H1 (cell line): ENCODE results near the gene SVIL. TPM values are rescaled to one million over a fixed set of nuclear protein-coding genes. Genes with fewer than 3 reads are reported as not detected.

Source experiments
- CTCF ChIA-PET: fragments of 300-600 bp; sonication (Branson Sonifier 250); formaldehyde crosslinking; loops from one replicate; lab custom pipeline; 2021; ENCODE audit not compliant: partially characterized antibody; lab: Charles Lee
- POLR2A ChIA-PET: fragments of 300-600 bp; sonication (Branson Sonifier 250); formaldehyde crosslinking; loops from one replicate; lab custom pipeline; 2021; ENCODE audit warnings: inconsistent platforms; ENCODE audit not compliant: partially characterized antibody; lab: Charles Lee
- DNase-seq, 2 experiments: peaks; one replicate each; pipeline versions ENCODE4 v3.0.0 to v3.0.0-alpha.2; 2010 to 2022; ENCODE audit warnings: low spot score in 2 of 2, low read depth in 1 of 2, mixed read lengths in 1 of 2
- FAIRE-seq: peaks from 2 replicates; lab custom pipeline; 2011; peaks lifted over from hg19 to GRCh38; lab: Jason Lieb, UNC
- H2AFZ ChIP-seq: 2 replicates; pipeline ENCODE4 v1.8.1; 2012; ENCODE audit warnings: low read length, inconsistent platforms
- H2AK5ac ChIP-seq: 2 replicates; pipeline ENCODE4 v1.6.1; 2013; ENCODE audit warnings: low read depth, low read length
- H2BK120ac ChIP-seq: replicated peaks from 2 replicates; pipeline ENCODE3; 2013; ENCODE audit warnings: low read depth, low read length, inconsistent platforms
- H2BK12ac ChIP-seq: 2 replicates; pipeline ENCODE4 v1.6.1; 2013; ENCODE audit warnings: low read depth, low read length
- H2BK15ac ChIP-seq: 2 replicates; pipeline ENCODE4 v1.6.1; 2013; ENCODE audit warnings: low read length
- H2BK20ac ChIP-seq: 2 replicates; pipeline ENCODE4 v1.6.1; 2013; ENCODE audit warnings: low read length
- H2BK5ac ChIP-seq: 2 replicates; pipeline ENCODE4 v1.6.1; 2013; ENCODE audit warnings: low read depth, low read length
- H3K14ac ChIP-seq: 2 replicates; pipeline ENCODE4 v1.6.1; 2013; ENCODE audit warnings: inconsistent platforms; ENCODE audit not compliant: insufficient read length
- H3K18ac ChIP-seq: 2 replicates; pipeline ENCODE4 v1.6.1; 2013; ENCODE audit warnings: low read length; ENCODE audit errors: extremely low read depth
- H3K23ac ChIP-seq: 2 replicates; pipeline ENCODE4 v1.6.1; 2013; ENCODE audit warnings: inconsistent platforms; ENCODE audit not compliant: insufficient read length
- H3K23me2 ChIP-seq: 2 replicates; pipeline ENCODE4 v1.6.1; 2013; ENCODE audit warnings: low read depth, low read length
- H3K27ac ChIP-seq: 2 replicates; pipeline ENCODE4 v1.6.1; 2011; ENCODE audit warnings: low read depth, low read length, inconsistent platforms
- H3K27me3 ChIP-seq, 4 experiments: replicated peaks in 1 of 4; 1 replicate in 1 of 4; 2 replicates in 3 of 4; pipeline versions ENCODE4 v1.6.1 to v1.8.1; 2011 to 2013; ENCODE audit warnings: low read length in 3 of 4, mild to moderate bottlenecking in 3 of 4, inconsistent platforms in 2 of 4, mixed read lengths in 2 of 4, moderate library complexity in 1 of 4; ENCODE audit not compliant: control insufficient read depth in 3 of 4, insufficient read depth in 3 of 4; ENCODE audit errors: extremely low read depth in 1 of 4
- H3K36me3 ChIP-seq, 4 experiments: 2 replicates each; pipeline versions ENCODE4 v1.6.1 to v1.8.1; 2011 to 2013; ENCODE audit warnings: mild to moderate bottlenecking in 4 of 4, low read length in 3 of 4, moderate library complexity in 2 of 4, control low read depth in 1 of 4, inconsistent platforms in 1 of 4; ENCODE audit not compliant: insufficient read depth in 4 of 4, control insufficient read depth in 2 of 4
- H3K4ac ChIP-seq: replicated peaks from 2 replicates; pipeline ENCODE3; 2013; ENCODE audit warnings: low read length, low read depth, mixed read lengths, inconsistent platforms; ENCODE audit not compliant: insufficient read length
- H3K4me1 ChIP-seq, 4 experiments: replicated peaks in 1 of 4; 1 replicate in 1 of 4; 2 replicates in 3 of 4; pipeline versions ENCODE4 v1.6.1 to v1.8.1; 2011 to 2013; ENCODE audit warnings: low read length in 3 of 4, inconsistent platforms in 2 of 4, mixed read lengths in 1 of 4; ENCODE audit not compliant: insufficient read depth in 4 of 4, control insufficient read depth in 3 of 4
- H3K4me2 ChIP-seq, 2 experiments: 2 replicates each; pipeline versions ENCODE4 v1.6.1 to v1.8.1; 2011 to 2013; ENCODE audit warnings: low read depth in 2 of 2, low read length in 2 of 2, control low read depth in 1 of 2, inconsistent platforms in 1 of 2, mild to moderate bottlenecking in 1 of 2; ENCODE audit not compliant: insufficient read depth in 1 of 2
- H3K4me3 ChIP-seq, 4 experiments: fragments of 200-600, 300-600 bp in 1 of 4; sonication (generic), shearing (Covaris generic), sonication (Bioruptor Twin) in 1 of 4; 2 replicates each; pipeline versions ENCODE4 v1.5.1 to v1.8.1; 2011 to 2016; ENCODE audit warnings: low read length in 4 of 4, low read depth in 3 of 4, control low read depth in 2 of 4, inconsistent platforms in 2 of 4, mild to moderate bottlenecking in 2 of 4, mixed read lengths in 1 of 4, moderate library complexity in 1 of 4; ENCODE audit not compliant: insufficient read depth in 2 of 4; ENCODE audit errors: extremely low read depth in 1 of 4
- H3K56ac ChIP-seq: replicated peaks from 2 replicates; pipeline ENCODE3; 2013; ENCODE audit warnings: low read depth, mild to moderate bottlenecking, mixed read lengths, low read length, inconsistent platforms; ENCODE audit not compliant: insufficient read length
- H3K79me1 ChIP-seq: 2 replicates; pipeline ENCODE4 v1.6.1; 2013; ENCODE audit warnings: low read depth, low read length, control low read depth
- H3K79me2 ChIP-seq, 2 experiments: 2 replicates each; pipeline versions ENCODE4 v1.6.1 to v1.8.1; 2012 to 2013; ENCODE audit warnings: low read length in 2 of 2, mild to moderate bottlenecking in 2 of 2, inconsistent platforms in 1 of 2; ENCODE audit not compliant: insufficient read depth in 2 of 2, control insufficient read depth in 1 of 2
- H3K9ac ChIP-seq, 4 experiments: replicated peaks in 1 of 4; 1 replicate in 1 of 4; 2 replicates in 3 of 4; pipeline versions ENCODE4 v1.6.1 to v1.8.1; 2011 to 2013; ENCODE audit warnings: low read depth in 3 of 4, low read length in 3 of 4, control low read depth in 2 of 4, mild to moderate bottlenecking in 2 of 4, moderate library complexity in 2 of 4, inconsistent platforms in 1 of 4; ENCODE audit errors: extremely low read depth in 1 of 4
- H3K9me3 ChIP-seq, 2 experiments: 2 replicates each; pipeline versions ENCODE4 v1.6.1 to v1.8.1; 2012 to 2013; ENCODE audit warnings: mild to moderate bottlenecking in 2 of 2, moderate library complexity in 2 of 2, control low read depth in 1 of 2, inconsistent platforms in 1 of 2, low read depth in 1 of 2, low read length in 1 of 2, mixed read lengths in 1 of 2; ENCODE audit not compliant: insufficient read depth in 2 of 2
- H4K20me1 ChIP-seq, 2 experiments: replicated peaks in 1 of 2; 2 replicates each; pipeline versions ENCODE3 to v1.8.1; 2011 to 2013; ENCODE audit warnings: inconsistent platforms in 2 of 2, low read length in 2 of 2, mild to moderate bottlenecking in 1 of 2; ENCODE audit not compliant: insufficient read depth in 2 of 2, control insufficient read depth in 1 of 2
- H4K5ac ChIP-seq: 2 replicates; pipeline ENCODE4 v1.6.1; 2013; ENCODE audit warnings: low read length, low read depth, mixed read lengths, inconsistent platforms; ENCODE audit not compliant: insufficient read length
- H4K8ac ChIP-seq: 2 replicates; pipeline ENCODE4 v1.8.0; 2013; ENCODE audit warnings: mild to moderate bottlenecking, moderate library complexity, low read length, inconsistent platforms; ENCODE audit not compliant: insufficient read depth; ENCODE audit errors: extremely low read depth
- H4K91ac ChIP-seq: replicated peaks from 2 replicates; pipeline ENCODE3; 2013; ENCODE audit warnings: low read length, mixed read lengths, inconsistent platforms; ENCODE audit not compliant: insufficient read length
- CBX8 ChIP-seq: fragments of 300-800, 300-1000 bp; sonication (generic); IDR thresholded peaks from 2 replicates; pipeline ENCODE4 v1.7.1; 2016; ENCODE audit warnings: low read depth, low read length, borderline replicate concordance
- CHD1 ChIP-seq: IDR thresholded peaks from 2 replicates; pipeline ENCODE4 v1.6.1; 2012; ENCODE audit warnings: low read depth, low read length, improper control_type of control experiment
- JUN ChIP-seq: IDR thresholded peaks from 2 replicates; pipeline ENCODE4 v1.6.1; 2011; ENCODE audit warnings: low read depth, mild to moderate bottlenecking, improper control_type of control experiment, low read length
- KDM4A ChIP-seq: IDR thresholded peaks from one replicate; pipeline ENCODE4 v1.7.1; 2012; ENCODE audit warnings: low read depth, mild to moderate bottlenecking, moderate library complexity, low read length, inconsistent platforms; ENCODE audit not compliant: severe bottlenecking
- KDM5A ChIP-seq: fragments of 200-600 bp; IDR thresholded peaks from 2 replicates; pipeline ENCODE4 v1.7.1; 2012; ENCODE audit warnings: mild to moderate bottlenecking, low read length, inconsistent platforms, mixed read lengths
- MAX ChIP-seq: IDR thresholded peaks from 2 replicates; pipeline ENCODE4 v1.6.1; 2012; ENCODE audit warnings: inconsistent platforms
- SIN3A ChIP-seq, 2 experiments: IDR thresholded peaks in 1 of 2; conservative IDR thresholded peaks in 1 of 2; 2 replicates each; pipeline ENCODE4 v1.6.1; 2011 to 2012; ENCODE audit warnings: low read length in 2 of 2, improper control_type of control experiment in 1 of 2, low read depth in 1 of 2, mild to moderate bottlenecking in 1 of 2
- SP1 ChIP-seq: IDR thresholded peaks from 2 replicates; pipeline ENCODE4 v1.6.1; 2011; ENCODE audit warnings: low read depth, low read length
- SP2 ChIP-seq: IDR thresholded peaks from 2 replicates; pipeline ENCODE4 v1.6.1; 2012; ENCODE audit warnings: mild to moderate bottlenecking, low read length, inconsistent platforms
- USF2 ChIP-seq: IDR thresholded peaks from 2 replicates; pipeline ENCODE4 v1.6.1; 2011; ENCODE audit warnings: low read length, improper control_type of control experiment
- YY1 ChIP-seq: IDR thresholded peaks from 2 replicates; pipeline ENCODE4 v1.6.1; 2011; ENCODE audit warnings: low read depth, mild to moderate bottlenecking, low read length
- WGBS, 2 experiments: shearing (Covaris generic) in 1 of 2; methylation state at CpG; one replicate each; pipeline versions ENCODE4 v1.1.6 to v1.1.7; 2013 to 2015; ENCODE audit warnings: low lambda C conversion rate in 2 of 2, mixed read lengths in 2 of 2, inconsistent platforms in 1 of 2, low coverage in 1 of 2, missing lambda C conversion rate in 1 of 2; ENCODE audit not compliant: insufficient replicate concordance in 2 of 2, insufficient coverage in 1 of 2, insufficient read length in 1 of 2; ENCODE audit errors: extremely low coverage in 1 of 2, missing lambda C conversion rate in 1 of 2; 5-methylcytosine and 5-hydroxymethylcytosine counted together
- polyA plus RNA-seq, 7 experiments: library from polyadenylated mRNA; depleted of rRNA in 3 of 7; stranded (reverse) in 5 of 7; unstranded in 2 of 7; fragments of >200 nt in 5 of 7; fragments of 200-250 nt in 2 of 7; gene quantifications; 1 replicate in 5 of 7; 2 replicates in 1 of 7; 4 replicates in 1 of 7; pipeline versions ENCODE4 v1.2.1 to v1.2.3, GENCODE V29; 2011 to 2013; ENCODE audit warnings: missing spikeins in 2 of 7, mixed read lengths in 2 of 7
- total RNA-seq: library from RNA; stranded (reverse); fragmentation: NEBNext Ultra II Directional; extraction: Animal tissue kit (Norgen Biotek cat#: 25700); gene quantifications from 2 replicates; pipeline ENCODE4 v1.2.1, GENCODE V29; 2021

The SVIL gene
- total and polyA plus RNA-seq, 2 of the 8 experiments (the other 6 are each of a cell fraction or from before 2014, with no cell fraction given), result 4.7 to 15.4 TPM

GRCh38 chr10:29473406-29474100 is 161.2 kb downstream of the SVIL start:
- no peak overlapping the region for H2AFZ ChIP-seq
- H4K8ac ChIP-seq, result no peak overlapping the region
- H3K14ac ChIP-seq, result no peak overlapping the region
- no peak overlapping the region for H3K18ac ChIP-seq
- no peak for TF ChIP-seq SP2
- no peak for TF ChIP-seq JUN
- no peak for TF ChIP-seq SIN3A (conservative IDR thresholded peaks at IDR 0.05 in 1 of 2, IDR thresholded peaks at IDR 0.05 in 1 of 2; ENCODE audit: low read depth in 1 of 2, low read length in 2 of 2)
- no peak for TF ChIP-seq KDM4A
- TF ChIP-seq CHD1, result no peak
- no peak for TF ChIP-seq MAX
- TF ChIP-seq YY1, result no peak
- TF ChIP-seq USF2, result no peak
- TF ChIP-seq CBX8, result no peak
- TF ChIP-seq SP1, result no peak
- TF ChIP-seq KDM5A, result no peak
- TF ChIP-seq, all 59 proteins: peak for 0
- Histone ChIP-seq H4K91ac (no peak overlapping the region), H2AK5ac (no peak overlapping the region), H2BK12ac (no peak overlapping the region), H4K5ac (no peak overlapping the region), H3K9me3 (no peaks in the 10 kb centered on the region), H3K23ac (no peak overlapping the region), H3K79me2 (no peaks in the 10 kb centered on the region), H3K27ac (no peak overlapping the region), H2BK20ac (no peak overlapping the region), H2BK120ac (no peak overlapping the region), H3K79me1 (no peaks in the 10 kb centered on the region), H3K36me3 (peaks cover 0 to 6% (median 0%) of the 10 kb centered on the region in 4 experiments; a peak in 1 of 8 replicates), H3K23me2 (no peaks in the 10 kb centered on the region), H2BK15ac (no peak overlapping the region), H3K4me3 (no peak overlapping the region), H3K4ac (no peak overlapping the region), H3K9ac (no peak overlapping the region), H4K20me1 (peaks cover 0 to 3% of the 10 kb centered on the region in 2 experiments), H2BK5ac (no peak overlapping the region), H3K4me1 (no peaks in the 10 kb centered on the region; a peak in 2 of 7 replicates), H3K27me3 (no peaks in the 10 kb centered on the region), H3K56ac (no peak overlapping the region), H3K4me2 (no peak overlapping the region)
- POLR2A ChIA-PET, result no interaction called here
- FAIRE-seq (no peak), DNase-seq (no peak)
- CTCF ChIA-PET, result interaction anchor here (0.6 to 5.3 kb wide), 5 partner anchors 12 to 118 kb away, joined by 3 to 21 read pairs (median 3); no protein-coding TSS in a partner anchor
- WGBS, 2 experiments, result 76% methylated on average over 17 of the region's 19 CpGs; no CpG with 5 or more reads in 1 of the 2 experiments
